OCI-LY1 (cell line): ENCODE data around the gene EYS.

Source experiments
- H2AFZ ChIP-seq: fragments of 200-600 bp; sonication (generic), shearing (Covaris generic); 2 replicates; pipeline ENCODE4 v1.6.0; 2014; ENCODE audit warnings: antibody characterized with exemption, mild to moderate bottlenecking, low read length
- H3F3A ChIP-seq: fragments of 200-600 bp; sonication (generic), shearing (Covaris generic); 2 replicates; pipeline ENCODE4 v1.6.0; 2014; ENCODE audit warnings: mild to moderate bottlenecking, antibody characterized with exemption, low read length, moderate library complexity; ENCODE audit not compliant: insufficient read depth
- H3K27ac ChIP-seq: fragments of 200-600 bp; sonication (generic); 2 replicates; pipeline ENCODE4 v1.5.1; 2014; ENCODE audit warnings: low read length, mixed run types, mild to moderate bottlenecking, low read depth; ENCODE audit not compliant: poor library complexity, severe bottlenecking
- H3K27me3 ChIP-seq: fragments of 200-600 bp; sonication (generic); 2 replicates; pipeline ENCODE4 v1.6.0; 2014; ENCODE audit warnings: antibody characterized with exemption, mild to moderate bottlenecking, low read length, moderate library complexity; ENCODE audit not compliant: insufficient read depth
- H3K36me3 ChIP-seq: fragments of 200-600 bp; sonication (generic); 2 replicates; pipeline ENCODE4 v1.6.1; 2014; ENCODE audit warnings: mild to moderate bottlenecking, antibody characterized with exemption, low read length, moderate library complexity, mixed read lengths; ENCODE audit not compliant: insufficient read depth
- H3K4me1 ChIP-seq: fragments of 200-600 bp; sonication (generic); 2 replicates; pipeline ENCODE4 v1.5.1; 2014; ENCODE audit warnings: mild to moderate bottlenecking, low read length, moderate library complexity; ENCODE audit not compliant: insufficient read depth, severe bottlenecking
- H3K4me2 ChIP-seq: fragments of 200-600 bp; sonication (generic), shearing (Covaris generic); 2 replicates; pipeline ENCODE4 v1.6.1; 2014; ENCODE audit warnings: low read length
- H3K4me3 ChIP-seq: fragments of 200-600 bp; sonication (generic); 2 replicates; pipeline ENCODE4 v1.5.1; 2014; ENCODE audit warnings: low read length, low read depth, mild to moderate bottlenecking, mixed read lengths; ENCODE audit not compliant: poor library complexity, severe bottlenecking
- H3K79me2 ChIP-seq: fragments of 200-600 bp; shearing (Covaris generic); 2 replicates; pipeline ENCODE4 v1.6.1; 2016; ENCODE audit warnings: mixed run types, low read length, mixed read lengths; ENCODE audit not compliant: insufficient read depth
- H3K9ac ChIP-seq: fragments of 200-600 bp; sonication (generic), shearing (Covaris generic); 2 replicates; pipeline ENCODE4 v1.6.1; 2014; ENCODE audit warnings: mild to moderate bottlenecking, low read length, mixed read lengths
- H3K9me2 ChIP-seq: fragments of 200-600 bp; sonication (generic), shearing (Covaris generic); 2 replicates; pipeline ENCODE4 v1.6.1; 2014; ENCODE audit warnings: low read depth, mild to moderate bottlenecking, low read length, mixed read lengths
- H3K9me3 ChIP-seq: fragments of 200-600 bp; shearing (Covaris generic); 2 replicates; pipeline ENCODE4 v1.6.1; 2014; ENCODE audit warnings: low read length, mixed read lengths
- H4K20me1 ChIP-seq: fragments of 200-600 bp; sonication (generic), shearing (Covaris generic); 2 replicates; pipeline ENCODE4 v1.6.0; 2016; ENCODE audit warnings: mild to moderate bottlenecking, low read length; ENCODE audit not compliant: insufficient read depth
- EZH2 ChIP-seq: fragments of 200-600 bp; sonication (generic), shearing (Covaris generic); IDR thresholded peaks from 2 replicates; pipeline ENCODE4 v1.8.0; 2017; ENCODE audit warnings: borderline replicate concordance, mixed run types, mild to moderate bottlenecking, antibody characterized with exemption, low read length, moderate library complexity, mixed read lengths
- TF ChIP-seq, protein P1 (sequence below): fragments of 200-600 bp; sonication (generic), shearing (Covaris generic); IDR thresholded peaks from 2 replicates; pipeline ENCODE4 v1.5.1; 2017; ENCODE audit warnings: mild to moderate bottlenecking, antibody characterized with exemption, low read length, moderate library complexity, mixed read lengths

EYS gene

DNA sequence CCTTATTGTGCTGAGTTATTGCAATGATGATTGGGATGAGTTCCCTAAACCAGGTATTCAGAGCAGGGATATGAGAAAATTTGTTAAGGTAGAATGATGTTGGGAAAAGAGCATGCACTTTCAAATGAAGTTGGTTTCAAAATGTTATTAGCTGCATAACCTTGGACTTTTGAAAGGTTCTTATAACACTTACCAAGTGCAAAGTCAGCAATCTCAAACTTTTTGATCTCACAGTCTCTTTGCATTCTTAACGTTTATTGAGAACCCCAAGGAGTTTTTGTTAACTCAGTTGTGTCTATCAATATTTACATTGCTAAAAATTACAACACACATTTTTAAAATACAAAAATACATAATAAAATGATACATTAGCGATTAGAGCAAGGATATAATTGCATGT is 1269.0 kb downstream of the EYS start:
- H3K4me2 ChIP-seq = no peak overlapping the region
- TF ChIP-seq, protein P1, sequence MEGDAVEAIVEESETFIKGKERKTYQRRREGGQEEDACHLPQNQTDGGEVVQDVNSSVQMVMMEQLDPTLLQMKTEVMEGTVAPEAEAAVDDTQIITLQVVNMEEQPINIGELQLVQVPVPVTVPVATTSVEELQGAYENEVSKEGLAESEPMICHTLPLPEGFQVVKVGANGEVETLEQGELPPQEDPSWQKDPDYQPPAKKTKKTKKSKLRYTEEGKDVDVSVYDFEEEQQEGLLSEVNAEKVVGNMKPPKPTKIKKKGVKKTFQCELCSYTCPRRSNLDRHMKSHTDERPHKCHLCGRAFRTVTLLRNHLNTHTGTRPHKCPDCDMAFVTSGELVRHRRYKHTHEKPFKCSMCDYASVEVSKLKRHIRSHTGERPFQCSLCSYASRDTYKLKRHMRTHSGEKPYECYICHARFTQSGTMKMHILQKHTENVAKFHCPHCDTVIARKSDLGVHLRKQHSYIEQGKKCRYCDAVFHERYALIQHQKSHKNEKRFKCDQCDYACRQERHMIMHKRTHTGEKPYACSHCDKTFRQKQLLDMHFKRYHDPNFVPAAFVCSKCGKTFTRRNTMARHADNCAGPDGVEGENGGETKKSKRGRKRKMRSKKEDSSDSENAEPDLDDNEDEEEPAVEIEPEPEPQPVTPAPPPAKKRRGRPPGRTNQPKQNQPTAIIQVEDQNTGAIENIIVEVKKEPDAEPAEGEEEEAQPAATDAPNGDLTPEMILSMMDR = no peak
- no peak for TF ChIP-seq EZH2

DNA sequence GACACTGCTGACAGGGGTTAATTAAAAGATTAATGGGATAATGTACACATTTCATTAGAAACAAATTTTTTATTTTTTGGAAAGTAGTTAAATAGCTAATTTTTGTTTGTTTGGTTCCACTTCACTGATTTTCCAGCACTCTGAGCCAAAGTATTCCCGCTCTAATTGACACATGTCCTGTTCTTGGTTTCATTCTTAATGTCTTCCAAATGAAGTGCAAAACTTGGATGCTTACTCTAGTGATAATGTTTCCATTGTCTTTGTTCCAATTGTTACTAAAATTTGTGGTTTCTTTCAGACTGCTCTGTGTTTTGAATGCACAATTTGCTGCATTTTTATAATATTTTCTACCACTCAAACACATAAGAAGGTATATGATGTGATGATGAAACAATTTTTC is 1277.1 kb downstream of the EYS start:
- Histone ChIP-seq H2AFZ (no peak overlapping the region), H3K9me3 (no peaks in the 10 kb centered on the region), H4K20me1 (no peaks in the 10 kb centered on the region), H3F3A (no peaks in the 10 kb centered on the region), H3K27me3 (no peaks in the 10 kb centered on the region), H3K36me3 (no peaks in the 10 kb centered on the region), H3K79me2 (no peaks in the 10 kb centered on the region), H3K4me3 (no peak overlapping the region), H3K4me1 (no peaks in the 10 kb centered on the region), H3K27ac (no peak overlapping the region), H3K9ac (no peak overlapping the region), H3K4me2 (no peak overlapping the region), H3K9me2 (no peaks in the 10 kb centered on the region)
- no peak for TF ChIP-seq EZH2
- TF ChIP-seq, protein P1 = no peak

More for the DNA sequence above, 1269.0 kb downstream of the EYS start:
- Histone ChIP-seq H3K36me3 (no peaks in the 10 kb centered on the region), H3K79me2 (no peaks in the 10 kb centered on the region), H3K27me3 (no peaks in the 10 kb centered on the region), H3K9me3 (no peaks in the 10 kb centered on the region), H3K4me3 (no peak overlapping the region), H3K9ac (no peak overlapping the region), H3K4me1 (no peaks in the 10 kb centered on the region), H4K20me1 (no peaks in the 10 kb centered on the region), H3K27ac (no peak overlapping the region), H3F3A (no peaks in the 10 kb centered on the region), H2AFZ (no peak overlapping the region), H3K9me2 (no peaks in the 10 kb centered on the region)

DNA sequence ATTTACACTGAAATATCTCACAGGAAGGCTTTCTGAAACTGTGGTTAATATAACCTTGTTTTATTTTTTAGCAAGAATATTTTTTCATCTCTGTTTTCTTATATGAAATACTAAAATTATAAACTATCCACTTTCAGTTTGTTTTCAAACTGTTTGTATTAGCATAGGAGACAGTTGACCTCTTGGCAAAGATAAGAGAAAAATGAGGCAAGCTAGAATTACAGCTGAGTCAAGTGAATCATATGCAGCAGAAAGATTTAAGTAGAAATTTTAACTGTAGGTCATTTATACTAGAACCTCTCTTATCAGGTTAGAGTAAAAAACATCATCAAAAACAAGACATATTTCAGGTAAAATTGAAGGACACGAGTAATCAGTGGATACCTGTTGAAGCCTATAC is 1278.8 kb downstream of the EYS start:
- no peaks in the 10 kb centered on the region for H3K79me2 ChIP-seq
- no peak overlapping the region for H2AFZ ChIP-seq
- H3K4me2 ChIP-seq = no peak overlapping the region
- H3K27me3 ChIP-seq = no peaks in the 10 kb centered on the region
- no peaks in the 10 kb centered on the region for H3K4me1 ChIP-seq
- H3K9me2 ChIP-seq = no peaks in the 10 kb centered on the region
- H3K9ac ChIP-seq = no peak overlapping the region
- H3K4me3 ChIP-seq = no peak overlapping the region
- H3K27ac ChIP-seq = no peak overlapping the region
- H3F3A ChIP-seq = no peaks in the 10 kb centered on the region
- no peaks in the 10 kb centered on the region for H4K20me1 ChIP-seq
- H3K36me3 ChIP-seq = no peaks in the 10 kb centered on the region
- no peaks in the 10 kb centered on the region for H3K9me3 ChIP-seq
- TF ChIP-seq, protein P1 = no peak
- TF ChIP-seq EZH2 = no peak
